BLaER1 (cell line): ENCODE results near the gene CAMSAP3.
A peak's percentile ranks its signal among the peaks of the same experiment; 100 is the strongest.

Experiments used
- H3K27ac ChIP-seq: shearing (Covaris generic); formaldehyde crosslinking; 2 replicates; pipeline ENCODE4 v1.8.1; 2022
- H3K27me3 ChIP-seq: shearing (Covaris generic); formaldehyde crosslinking; 2 replicates; pipeline ENCODE4 v1.8.1; 2022
- H3K36me3 ChIP-seq: shearing (Covaris generic); formaldehyde crosslinking; 2 replicates; pipeline ENCODE4 v1.8.1; 2022
- H3K4me1 ChIP-seq: shearing (Covaris generic); formaldehyde crosslinking; 2 replicates; pipeline ENCODE4 v1.8.1; 2022
- H3K4me2 ChIP-seq: shearing (Covaris generic); formaldehyde crosslinking; 2 replicates; pipeline ENCODE4 v1.8.1; 2022
- H3K4me3 ChIP-seq: shearing (Covaris generic); formaldehyde crosslinking; 2 replicates; pipeline ENCODE4 v1.8.1; 2022
- H3K9ac ChIP-seq: shearing (Covaris generic); formaldehyde crosslinking; 2 replicates; pipeline ENCODE4 v1.8.1; 2022
- H3K9me3 ChIP-seq: shearing (Covaris generic); formaldehyde crosslinking; 2 replicates; pipeline ENCODE4 v1.8.1; 2022
- H4K20me1 ChIP-seq: shearing (Covaris generic); formaldehyde crosslinking; 2 replicates; pipeline ENCODE4 v1.8.1; 2022
- Cebpa-rat ChIP-seq: shearing (Covaris generic); IDR thresholded peaks from 2 replicates; pipeline ENCODE4 v1.8.1; 2022

CAMSAP3 gene

GRCh38 chr19:7629347-7630054 lies 33.8 kb downstream of the CAMSAP3 start, which contains the start of the genes PET100 and XAB2:
TSS of gene PET100 (plus strand) at chr19:7629793. CDS start at chr19:7629834, 41 bp downstream.
TSS of gene XAB2 (minus strand) at chr19:7629545. CDS start at chr19:7629527, 18 bp downstream.
- Histone ChIP-seq H3K27me3 (no peaks in the 10 kb centered on the region), H3K4me2 (peak within 1 kb of the TSS; percentile 98), H4K20me1 (peaks cover 43% of the 10 kb centered on the region), H3K36me3 (peaks cover 53% of the 10 kb centered on the region), H3K9me3 (no peaks in the 10 kb centered on the region), H3K27ac (peak within 1 kb of the TSS; percentile 89), H3K4me1 (peaks cover 37% of the 10 kb centered on the region), H3K9ac (peak within 1 kb of the TSS; percentile 93), H3K4me3 (peak within 1 kb of the TSS; percentile 85)
- no peak for TF ChIP-seq Cebpa-rat

GRCh38 chr19:7631577-7631976 lies 35.9 kb downstream of the CAMSAP3 start:
- H3K27ac ChIP-seq = no peak overlapping the region
- no peak overlapping the region for H3K4me2 ChIP-seq
- H3K27me3 ChIP-seq = no peaks in the 10 kb centered on the region
- no peak for TF ChIP-seq Cebpa-rat
- no peak overlapping the region for H3K9ac ChIP-seq
- peaks cover 32% of the 10 kb centered on the region for H3K36me3 ChIP-seq
- peaks cover 25% of the 10 kb centered on the region for H4K20me1 ChIP-seq
- no peak overlapping the region for H3K4me3 ChIP-seq
- H3K9me3 ChIP-seq = no peaks in the 10 kb centered on the region
- peaks cover 58% of the 10 kb centered on the region for H3K4me1 ChIP-seq

- peaks cover 22% of the 10 kb centered on the region for H3K36me3 ChIP-seq
- no peaks in the 10 kb centered on the region for H3K27me3 ChIP-seq
- TF ChIP-seq Cebpa-rat = no peak
- H3K4me1 ChIP-seq = peaks cover 63% of the 10 kb centered on the region
- H3K27ac ChIP-seq = no peak overlapping the region
- H3K9ac ChIP-seq = no peak overlapping the region
- H3K4me2 ChIP-seq = no peak overlapping the region
- H4K20me1 ChIP-seq = peaks cover 15% of the 10 kb centered on the region
- H3K4me3 ChIP-seq = no peak overlapping the region
- H3K9me3 ChIP-seq = no peaks in the 10 kb centered on the region
Observed at GRCh38 chr19:7632340-7633203, 36.9 kb downstream of the CAMSAP3 start.

- H3K27ac ChIP-seq = no peak within 1 kb of the TSS
Observed at GRCh38 chr19:7633698-7634097, 38.0 kb downstream of the CAMSAP3 start, which contains the start of gene PCP2. TSS of gene PCP2 (minus strand) at chr19:7633719. CDS start at chr19:7633457, 262 bp downstream.

GRCh38 chr19:7635670-7636069 lies 40.0 kb downstream of the CAMSAP3 start:
- peak overlapping the region; percentile 5; the same call in 1 of the 2 replicates for H3K9ac ChIP-seq
- peaks cover 57% of the 10 kb centered on the region for H3K4me1 ChIP-seq
- no peak overlapping the region for H3K27ac ChIP-seq
- H4K20me1 ChIP-seq = peaks cover 15% of the 10 kb centered on the region; the same call in 1 of the 2 replicates
- H3K4me3 ChIP-seq = no peak overlapping the region
- peak overlapping the region; percentile 97 for H3K4me2 ChIP-seq
- TF ChIP-seq Cebpa-rat = no peak
- no peaks in the 10 kb centered on the region for H3K27me3 ChIP-seq
- H3K36me3 ChIP-seq = peaks cover 32% of the 10 kb centered on the region
- no peaks in the 10 kb centered on the region for H3K9me3 ChIP-seq

More at GRCh38 chr19:7633698-7634097, 38.0 kb downstream of the CAMSAP3 start, which contains the start of gene PCP2:
- Histone ChIP-seq H3K4me3 (no peak within 1 kb of the TSS), H3K36me3 (peaks cover 17% of the 10 kb centered on the region), H3K9me3 (no peaks in the 10 kb centered on the region), H3K4me1 (peaks cover 63% of the 10 kb centered on the region), H3K9ac (no peak within 1 kb of the TSS), H3K27me3 (no peaks in the 10 kb centered on the region), H4K20me1 (peaks cover 4% of the 10 kb centered on the region), H3K4me2 (peak within 1 kb of the TSS; percentile 97)
- TF ChIP-seq Cebpa-rat = no peak

GRCh38 chr19:7636317-7636690 lies 40.6 kb downstream of the CAMSAP3 start:
- no peaks in the 10 kb centered on the region for H3K27me3 ChIP-seq
- no peaks in the 10 kb centered on the region for H3K9me3 ChIP-seq
- no peak for TF ChIP-seq Cebpa-rat
- peak overlapping the region; percentile 89; the same call in 1 of the 2 replicates for H3K9ac ChIP-seq
- peaks cover 39% of the 10 kb centered on the region for H3K36me3 ChIP-seq
- peaks cover 53% of the 10 kb centered on the region for H3K4me1 ChIP-seq
- H4K20me1 ChIP-seq = peaks cover 15% of the 10 kb centered on the region; the same call in 1 of the 2 replicates
- peak overlapping the region; percentile 83 for H3K27ac ChIP-seq
- H3K4me3 ChIP-seq = peak overlapping the region; percentile 80
- H3K4me2 ChIP-seq = peak overlapping the region; percentile 97

GRCh38 chr19:7636691-7637373 lies 41.2 kb downstream of the CAMSAP3 start, which contains the start of gene STXBP2:
TSS of gene STXBP2 (plus strand) at chr19:7637110. CDS start at chr19:7637150, 40 bp downstream.
- peak within 1 kb of the TSS; percentile 97 for H3K4me2 ChIP-seq
- peaks cover 37% of the 10 kb centered on the region for H3K36me3 ChIP-seq
- peaks cover 15% of the 10 kb centered on the region; the same call in 1 of the 2 replicates for H4K20me1 ChIP-seq
- H3K9me3 ChIP-seq = no peaks in the 10 kb centered on the region
- TF ChIP-seq Cebpa-rat = no peak
- H3K4me1 ChIP-seq = peaks cover 53% of the 10 kb centered on the region
- peak within 1 kb of the TSS; percentile 83 for H3K27ac ChIP-seq
- peak within 1 kb of the TSS; percentile 80 for H3K4me3 ChIP-seq
- H3K9ac ChIP-seq = peak within 1 kb of the TSS; percentile 89
- no peaks in the 10 kb centered on the region for H3K27me3 ChIP-seq

GRCh38 chr19:7637374-7638256 lies 42.0 kb downstream of the CAMSAP3 start:
- peak overlapping the region; percentile 89 for H3K9ac ChIP-seq
- H3K27ac ChIP-seq = peak overlapping the region; percentile 83
- peak overlapping the region; percentile 80 for H3K4me3 ChIP-seq
- peak overlapping the region; percentile 97 for H3K4me2 ChIP-seq
- peaks cover 53% of the 10 kb centered on the region for H3K4me1 ChIP-seq
- no peak for TF ChIP-seq Cebpa-rat
- no peaks in the 10 kb centered on the region for H3K27me3 ChIP-seq
- no peaks in the 10 kb centered on the region for H3K9me3 ChIP-seq
- H4K20me1 ChIP-seq = peaks cover 15% of the 10 kb centered on the region; the same call in 1 of the 2 replicates
- H3K36me3 ChIP-seq = peaks cover 37% of the 10 kb centered on the region
